ENCODE data around the gene CFAP299. TPM values are rescaled to one million over a fixed set of nuclear protein-coding genes. Genes with fewer than 3 reads are reported as not detected.

Gene CFAP299
- total and polyA plus RNA-seq, 2 of the 8 experiments (the other 6 are each of a cell fraction or from before 2014, with no cell fraction given): not detected

DNA sequence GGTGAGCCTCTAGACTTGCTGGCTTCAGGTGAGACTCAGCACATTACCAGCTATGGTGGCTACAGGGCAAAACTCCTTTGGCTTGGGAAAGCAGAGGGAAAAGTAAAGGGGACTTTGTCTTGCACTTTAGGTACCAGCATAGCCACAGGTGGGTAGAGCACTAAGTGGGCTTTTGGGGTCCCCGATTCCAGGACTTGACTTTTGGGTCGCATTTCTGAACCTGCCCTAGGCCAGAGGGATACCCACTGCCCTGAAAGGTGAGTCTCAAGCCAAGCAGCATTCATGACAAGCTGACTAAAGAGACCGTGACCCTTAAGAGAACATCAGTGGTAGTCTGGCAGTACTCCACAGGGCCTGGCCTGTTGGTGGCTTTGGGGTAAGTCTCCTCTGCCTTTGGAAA, 224.8 kb downstream of the CFAP299 start:
- Histone ChIP-seq H2BK15ac (ENCODE audit: low read length) (no peak overlapping the region), H2AFZ (ENCODE audit: low read length) (no peak overlapping the region), H3K4me1 (replicated peaks in 1 of 4; ENCODE audit: control insufficient read depth in 3 of 4, insufficient read depth in 4 of 4, low read length in 3 of 4) (no peaks in the 10 kb centered on the region), H4K5ac (ENCODE audit: insufficient read length, low read depth, low read length) (no peak overlapping the region), H3K27ac (ENCODE audit: low read depth, low read length) (no peak overlapping the region), H3K79me1 (ENCODE audit: low read depth, low read length) (no peaks in the 10 kb centered on the region), H3K9ac (replicated peaks in 1 of 4; ENCODE audit: extremely low read depth in 1 of 4, low read depth in 3 of 4, low read length in 3 of 4) (no peak overlapping the region), H3K27me3 (replicated peaks in 1 of 4; ENCODE audit: control insufficient read depth in 3 of 4, extremely low read depth in 1 of 4, insufficient read depth in 3 of 4, low read length in 3 of 4) (no peaks in the 10 kb centered on the region), H3K9me3 (ENCODE audit: insufficient read depth in 2 of 2, low read depth in 1 of 2, low read length in 1 of 2) (no peaks in the 10 kb centered on the region), H2BK120ac (replicated peaks; ENCODE audit: low read depth, low read length) (no peak overlapping the region), H3K79me2 (ENCODE audit: control insufficient read depth in 1 of 2, insufficient read depth in 2 of 2, low read length in 2 of 2) (no peaks in the 10 kb centered on the region), H3K36me3 (ENCODE audit: control insufficient read depth in 2 of 4, insufficient read depth in 4 of 4, low read length in 3 of 4) (no peaks in the 10 kb centered on the region), H2AK5ac (ENCODE audit: low read depth, low read length) (no peak overlapping the region), H3K4me3 (ENCODE audit: extremely low read depth in 1 of 4, insufficient read depth in 2 of 4, low read depth in 3 of 4, low read length in 4 of 4) (no peak overlapping the region), H3K18ac (ENCODE audit: extremely low read depth, low read length) (no peak overlapping the region), H2BK12ac (ENCODE audit: low read depth, low read length) (no peak overlapping the region), H4K91ac (replicated peaks; ENCODE audit: insufficient read length, low read length) (no peak overlapping the region), H4K8ac (ENCODE audit: extremely low read depth, insufficient read depth, low read length) (no peak overlapping the region), H2BK20ac (ENCODE audit: low read length) (no peak overlapping the region), H2BK5ac (ENCODE audit: low read depth, low read length) (no peak overlapping the region), H3K23me2 (ENCODE audit: low read depth, low read length) (no peaks in the 10 kb centered on the region), H3K23ac (ENCODE audit: insufficient read length) (no peak overlapping the region), H3K4me2 (ENCODE audit: insufficient read depth in 1 of 2, low read depth in 2 of 2, low read length in 2 of 2) (no peak overlapping the region), H3K14ac (ENCODE audit: insufficient read length) (no peak overlapping the region), H4K20me1 (replicated peaks in 1 of 2; ENCODE audit: control insufficient read depth in 1 of 2, insufficient read depth in 2 of 2, low read length in 2 of 2) (no peaks in the 10 kb centered on the region), H3K56ac (replicated peaks; ENCODE audit: insufficient read length, low read depth, low read length) (no peak overlapping the region), H3K4ac (replicated peaks; ENCODE audit: insufficient read length, low read depth, low read length) (no peak overlapping the region)
- no peak for FAIRE-seq
- WGBS, 2 experiments (ENCODE audit: extremely low coverage in 1 of 2, insufficient coverage in 1 of 2, insufficient read length in 1 of 2, insufficient replicate concordance in 2 of 2, low coverage in 1 of 2, low lambda C conversion rate in 2 of 2, missing lambda C conversion rate in 1 of 2): 96% methylated on average over 3 of the region's 3 CpGs; no CpG with 5 or more reads in 1 of the 2 experiments
- no peak for DNase-seq (ENCODE audit: low read depth in 1 of 2, low spot score in 2 of 2)
- TF ChIP-seq GABPA (IDR thresholded peaks at IDR 0.05; ENCODE audit: borderline replicate concordance, insufficient read depth, low read length) (no peak), RXRA (IDR thresholded peaks at IDR 0.05; ENCODE audit: insufficient read depth, low read depth, low read length) (no peak), JUN (IDR thresholded peaks at IDR 0.05; ENCODE audit: low read depth, low read length) (no peak), CBX8 (IDR thresholded peaks at IDR 0.05; ENCODE audit: borderline replicate concordance, low read depth, low read length) (no peak), RFX5 (IDR thresholded peaks at IDR 0.05; ENCODE audit: borderline replicate concordance, low read depth, low read length) (no peak), EP300 (IDR thresholded peaks at IDR 0.05; ENCODE audit: borderline replicate concordance in 1 of 2, low read depth in 2 of 2, low read length in 2 of 2) (no peak), HDAC6 (IDR thresholded peaks at IDR 0.05; ENCODE audit: low read depth, low read length) (no peak), CBX5 (IDR thresholded peaks at IDR 0.05; ENCODE audit: low read depth, low read length) (no peak), RNF2 (IDR thresholded peaks at IDR 0.05; ENCODE audit: borderline replicate concordance, low read depth, low read length, missing control alignments, poor library complexity, severe bottlenecking) (no peak)
- CTCF ChIA-PET (ENCODE audit: partially characterized antibody): interaction anchor here (1.2 kb wide), 1 partner anchor 194 kb away, joined by 3 read pairs; no protein-coding TSS in a partner anchor
- POLR2A ChIA-PET (ENCODE audit: partially characterized antibody): no interaction called here
